HG03097 (cell line): ENCODE data around the gene REPIN1.

Experiments used
- ATAC-seq: cut with Tn5 transposase; IDR thresholded peaks from one replicate; pipeline ENCODE4 v1.9.1; 2021; ENCODE audit not compliant: unreplicated experiment, low FRiP score

REPIN1 gene

GRCh38 chr7:150404805-150405583 is 36.4 kb downstream of the REPIN1 start:
- ATAC-seq, result peak; percentile 36

GRCh38 chr7:150405584-150406311 is 37.1 kb downstream of the REPIN1 start:
- ATAC-seq, result no peak

GRCh38 chr7:150406312-150406566 is 37.6 kb downstream of the REPIN1 start:
- no peak for ATAC-seq

- ATAC-seq, result peak; percentile 44
Measured at GRCh38 chr7:150406567-150407421, 38.2 kb downstream of the REPIN1 start.

GRCh38 chr7:150407588-150408392 is 39.2 kb downstream of the REPIN1 start:
- ATAC-seq, result no peak

GRCh38 chr7:150408393-150409299 is 40.0 kb downstream of the REPIN1 start:
- ATAC-seq, result no peak

GRCh38 chr7:150409300-150410030 is 40.8 kb downstream of the REPIN1 start:
- no peak for ATAC-seq

- ATAC-seq, result no peak
Measured at GRCh38 chr7:150410131-150410530, 41.5 kb downstream of the REPIN1 start.

GRCh38 chr7:150410680-150411346 is 42.2 kb downstream of the REPIN1 start:
- no peak for ATAC-seq

- ATAC-seq, result no peak
Measured at GRCh38 chr7:150411606-150412005, 43.0 kb downstream of the REPIN1 start.

- no peak for ATAC-seq
Measured at GRCh38 chr7:150412016-150412415, 43.4 kb downstream of the REPIN1 start.

- ATAC-seq, result no peak
Measured at GRCh38 chr7:150412518-150413488, 44.2 kb downstream of the REPIN1 start.

- ATAC-seq, result no peak
Measured at GRCh38 chr7:150413640-150414081, 45.0 kb downstream of the REPIN1 start.

- no peak for ATAC-seq
Measured at GRCh38 chr7:150415161-150416153, 46.8 kb downstream of the REPIN1 start.

- no peak for ATAC-seq
Measured at GRCh38 chr7:150417239-150417638, 48.6 kb downstream of the REPIN1 start.

GRCh38 chr7:150417863-150418262 is 49.2 kb downstream of the REPIN1 start:
- no peak for ATAC-seq
